Occipital lobe (tissue), 2 donors: Measurements from ENCODE around the gene CREB3L4. TPM values are rescaled to one million over a fixed set of nuclear protein-coding genes. Genes with fewer than 3 reads are reported as not detected.

Experiments used
- DNase-seq: peaks from one replicate; lab custom pipeline; 2025; lab: John Stamatoyannopoulos, UW
- total RNA-seq: library from RNA; depleted of rRNA; stranded (reverse); fragments of >200 nt; gene quantifications from one replicate; pipeline ENCODE4 v1.2.3, GENCODE V29; 2014

Gene CREB3L4
- total RNA-seq, 1 donor from 2014 or later, result 7.2 TPM

GRCh38 chr1:153937331-153937730 lies 30.4 kb upstream of the CREB3L4 start:
- DNase-seq, result no peak

- DNase-seq, result no peak
These were observed 28.7 kb upstream of the CREB3L4 start for GRCh38 chr1:153938996-153939395.

GRCh38 chr1:153939476-153939875 lies 28.2 kb upstream of the CREB3L4 start:
- no peak for DNase-seq

- no peak for DNase-seq
These were observed 26.9 kb upstream of the CREB3L4 start for GRCh38 chr1:153940756-153941155.

- no peak for DNase-seq
These were observed 25.6 kb upstream of the CREB3L4 start for GRCh38 chr1:153941826-153942725.

GRCh38 chr1:153942766-153943549 lies 24.7 kb upstream of the CREB3L4 start:
- DNase-seq, result no peak

- DNase-seq, result no peak
These were observed 23.5 kb upstream of the CREB3L4 start for GRCh38 chr1:153944005-153944826.

GRCh38 chr1:153944827-153945117 lies 22.9 kb upstream of the CREB3L4 start:
- no peak for DNase-seq

- no peak for DNase-seq
These were observed 22.4 kb upstream of the CREB3L4 start for GRCh38 chr1:153945131-153945794.

- DNase-seq, result peak; percentile 66
These were observed 21.7 kb upstream of the CREB3L4 start for GRCh38 chr1:153945795-153946621.

- peak; percentile 58 for DNase-seq
These were observed 21.0 kb upstream of the CREB3L4 start, which contains the start of gene DENND4B for GRCh38 chr1:153946622-153947241. Gene DENND4B, minus strand, starts transcription at chr1:153946718. Its CDS starts 2,344 bp downstream, at chr1:153944374.

GRCh38 chr1:153951183-153951582 lies 16.5 kb upstream of the CREB3L4 start:
- DNase-seq, result no peak

- DNase-seq, result no peak
These were observed 15.9 kb upstream of the CREB3L4 start for GRCh38 chr1:153951801-153952200.

- DNase-seq, result no peak
These were observed 13.8 kb upstream of the CREB3L4 start for GRCh38 chr1:153953859-153954365.

GRCh38 chr1:153954826-153955225 lies 12.9 kb upstream of the CREB3L4 start:
- no peak for DNase-seq

- no peak for DNase-seq
These were observed 10.5 kb upstream of the CREB3L4 start for GRCh38 chr1:153956997-153957715.

- no peak for DNase-seq
These were observed 10.0 kb upstream of the CREB3L4 start for GRCh38 chr1:153957744-153958110.

- DNase-seq, result peak; percentile 98
These were observed 9.4 kb upstream of the CREB3L4 start, which contains the start of gene CRTC2 for GRCh38 chr1:153958111-153958960. Gene CRTC2, minus strand, starts transcription at chr1:153958612. Its CDS starts 115 bp downstream, at chr1:153958497.
